Stimulated activated CD8-positive, alpha-beta memory T cell treated with anti-CD3 and anti-CD28 coated beads, Interleukin-2, amount 100 ng/mL, for 48 hours (primary cell): ENCODE results near the gene MAD1L1.
"Not testable (repeated sequence)": the region's sequence is repeated elsewhere in the genome, so short reads cannot be mapped to it uniquely, and the experiment has no call there.

Experiments used
- DNase-seq, 2 donors: peaks; one replicate each; pipeline ENCODE4 v3.0.0-alpha.2; 2020; ENCODE audit warnings: low read depth in 2 of 2

Gene MAD1L1

GRCh38 chr7:1842321-1843221 lies 390.2 kb downstream of the MAD1L1 start:
- no peak for DNase-seq

GRCh38 chr7:1841286-1842021 lies 391.3 kb downstream of the MAD1L1 start:
- DNase-seq, result not testable (repeated sequence)

GRCh38 chr7:1840744-1841143 lies 392.0 kb downstream of the MAD1L1 start:
- not testable (repeated sequence) for DNase-seq

GRCh38 chr7:1839701-1840100 lies 393.0 kb downstream of the MAD1L1 start:
- no peak for DNase-seq

GRCh38 chr7:1838911-1839531 lies 393.7 kb downstream of the MAD1L1 start:
- DNase-seq, result not testable (repeated sequence)

GRCh38 chr7:1838544-1838872 lies 394.2 kb downstream of the MAD1L1 start:
- not testable (repeated sequence) for DNase-seq

- not testable (repeated sequence) for DNase-seq
These were observed 394.8 kb downstream of the MAD1L1 start for GRCh38 chr7:1837696-1838543.

- DNase-seq, result not testable (repeated sequence)
These were observed 400.7 kb downstream of the MAD1L1 start for GRCh38 chr7:1831933-1832535.

GRCh38 chr7:1831471-1831870 lies 401.3 kb downstream of the MAD1L1 start:
- DNase-seq, result not testable (repeated sequence)

- not testable (repeated sequence) for DNase-seq
These were observed 403.1 kb downstream of the MAD1L1 start for GRCh38 chr7:1829668-1830067.

- DNase-seq, result no peak
These were observed 403.6 kb downstream of the MAD1L1 start for GRCh38 chr7:1829111-1829510.

- not testable (repeated sequence) for DNase-seq
These were observed 404.6 kb downstream of the MAD1L1 start for GRCh38 chr7:1828170-1828569.

- not testable (repeated sequence) for DNase-seq
These were observed 405.2 kb downstream of the MAD1L1 start for GRCh38 chr7:1827521-1827981.

GRCh38 chr7:1826931-1827330 lies 405.8 kb downstream of the MAD1L1 start:
- not testable (repeated sequence) for DNase-seq

- DNase-seq, result no peak
These were observed 406.6 kb downstream of the MAD1L1 start for GRCh38 chr7:1825897-1826741.

- DNase-seq, result not testable (repeated sequence)
These were observed 407.2 kb downstream of the MAD1L1 start for GRCh38 chr7:1825647-1825896.

- peak in 1 of 2 donors; percentile 16 for DNase-seq
These were observed 407.7 kb downstream of the MAD1L1 start for GRCh38 chr7:1824882-1825646.

- DNase-seq, result not testable (repeated sequence)
These were observed 408.4 kb downstream of the MAD1L1 start for GRCh38 chr7:1824151-1824881.
